ENCODE measurements around the gene FAM53B. TPM values are rescaled to one million over a fixed set of nuclear protein-coding genes. Genes with fewer than 3 reads are reported as not detected.

Gene FAM53B
- total RNA-seq, 1 donor from 2014 or later: 28.3 TPM

- no peak for DNase-seq (ENCODE audit: low read depth)
Measured at GRCh38 chr10:124665091-124665490, 79.1 kb downstream of the FAM53B start.

GRCh38 chr10:124663766-124664360 is 80.3 kb downstream of the FAM53B start:
- no peak for DNase-seq (ENCODE audit: low read depth)

GRCh38 chr10:124663228-124663627 is 81.0 kb downstream of the FAM53B start:
- no peak for DNase-seq (ENCODE audit: low read depth)

- DNase-seq (ENCODE audit: low read depth): peak; percentile 41
Measured at GRCh38 chr10:124661660-124662180, 82.5 kb downstream of the FAM53B start.

- DNase-seq (ENCODE audit: low read depth): no peak
Measured at GRCh38 chr10:124660404-124661125, 83.6 kb downstream of the FAM53B start.

- DNase-seq (ENCODE audit: low read depth): peak; percentile 78
Measured at GRCh38 chr10:124659380-124659779, 84.8 kb downstream of the FAM53B start.

- DNase-seq (ENCODE audit: low read depth): no peak
Measured at GRCh38 chr10:124658591-124659242, 85.5 kb downstream of the FAM53B start.

- DNase-seq (ENCODE audit: low read depth): peak; percentile 95
Measured at GRCh38 chr10:124657806-124658205, 86.4 kb downstream of the FAM53B start.

- DNase-seq (ENCODE audit: low read depth): no peak
Measured at GRCh38 chr10:124656541-124656940, 87.6 kb downstream of the FAM53B start.

GRCh38 chr10:124656113-124656490 is 88.1 kb downstream of the FAM53B start:
- DNase-seq (ENCODE audit: low read depth): no peak

- no peak for DNase-seq (ENCODE audit: low read depth)
Measured at GRCh38 chr10:124655191-124656112, 88.7 kb downstream of the FAM53B start.

- DNase-seq (ENCODE audit: low read depth): no peak
Measured at GRCh38 chr10:124654686-124655085, 89.5 kb downstream of the FAM53B start.

- DNase-seq (ENCODE audit: low read depth): no peak
Measured at GRCh38 chr10:124653811-124654651, 90.1 kb downstream of the FAM53B start.

GRCh38 chr10:124653311-124653710 is 90.9 kb downstream of the FAM53B start:
- DNase-seq (ENCODE audit: low read depth): no peak

GRCh38 chr10:124652701-124653100 is 91.5 kb downstream of the FAM53B start:
- no peak for DNase-seq (ENCODE audit: low read depth)

- DNase-seq (ENCODE audit: low read depth): no peak
Measured at GRCh38 chr10:124652200-124652599, 92.0 kb downstream of the FAM53B start.

GRCh38 chr10:124651402-124651891 is 92.7 kb downstream of the FAM53B start:
- DNase-seq (ENCODE audit: low read depth): no peak

- DNase-seq (ENCODE audit: low read depth): no peak
Measured at GRCh38 chr10:124650820-124651401, 93.3 kb downstream of the FAM53B start.

- no peak for DNase-seq (ENCODE audit: low read depth)
Measured at GRCh38 chr10:124650263-124650662, 93.9 kb downstream of the FAM53B start.

- DNase-seq (ENCODE audit: low read depth): peak; percentile 72
Measured at GRCh38 chr10:124649214-124649613, 95.0 kb downstream of the FAM53B start.

Data from myocyte (in vitro differentiated cells).